T-helper 17 cell (primary cell): ENCODE measurements around the gene ACTL10. TPM values are rescaled to one million over a fixed set of nuclear protein-coding genes. Genes with fewer than 3 reads are reported as not detected.
A peak's percentile ranks its signal among the peaks of the same experiment; 100 is the strongest.
"Not testable (repeated sequence)": the region's sequence is repeated elsewhere in the genome, so short reads cannot be mapped to it uniquely, and the experiment has no call there.

ENCODE experiments used
- ATAC-seq: fragments of 150-1000 bp; cut with Tn5 transposase; 2 replicates; pipeline ENCODE4 v1.10.0; 2021; ENCODE audit warnings: mild to moderate bottlenecking, moderate library complexity
- DNase-seq, 3 donors: peaks; one replicate each; pipeline versions ENCODE4 v3.0.0 to v3.0.0-alpha.2; 2020 to 2021
- H3K9me3 ChIP-seq: one replicate; pipeline ENCODE4 v1.7.0; 2013; ENCODE audit warnings: low read length, mild to moderate bottlenecking; ENCODE audit not compliant: control insufficient read depth, poor library complexity, severe bottlenecking
- H3K27ac Mint-ChIP-seq: one replicate; pipeline ENCODE4 v1.8.0; 2022; ENCODE audit warnings: mild to moderate bottlenecking, moderate library complexity, mixed read lengths
- H3K27me3 Mint-ChIP-seq: one replicate; pipeline ENCODE4 v1.8.0; 2022; ENCODE audit warnings: mixed read lengths
- H3K36me3 Mint-ChIP-seq: one replicate; pipeline ENCODE4 v1.8.0; 2022; ENCODE audit warnings: low read depth, mixed read lengths
- H3K4me1 Mint-ChIP-seq: one replicate; pipeline ENCODE4 v1.8.0; 2022; ENCODE audit warnings: mild to moderate bottlenecking, mixed read lengths
- H3K4me3 Mint-ChIP-seq: one replicate; pipeline ENCODE4 v1.8.0; 2022; ENCODE audit warnings: mild to moderate bottlenecking, moderate library complexity, mixed read lengths
- total RNA-seq, 4 donors: library from RNA in 2 of 4; stranded (reverse) in 2 of 4; gene quantifications; one replicate each; pipeline ENCODE4 v1.2.3 and lab custom pipeline; 2022 to 2026

ACTL10 gene
- total RNA-seq, 2 donors from 2014 or later: 0.89 to 1.2 TPM

- Mint-ChIP-seq H3K4me1 (peaks cover 8% of the 10 kb centered on the region), H3K27me3 (no peaks in the 10 kb centered on the region), H3K27ac (no peak overlapping the region), H3K4me3 (no peak overlapping the region), H3K36me3 (no peaks in the 10 kb centered on the region)
- no peaks in the 10 kb centered on the region for H3K9me3 ChIP-seq
- ATAC-seq: no peak
- no peak for DNase-seq
Observed at GRCh38 chr20:33693741-33694638, 27.2 kb downstream of the ACTL10 start.

- H3K27me3 Mint-ChIP-seq: no peaks in the 10 kb centered on the region
- no peaks in the 10 kb centered on the region for H3K9me3 ChIP-seq
- DNase-seq: no peak
- ATAC-seq: no peak
- H3K4me1 Mint-ChIP-seq: peaks cover 6% of the 10 kb centered on the region
- H3K27ac Mint-ChIP-seq: peak overlapping the region; percentile 51
- no peak overlapping the region for H3K4me3 Mint-ChIP-seq
- H3K36me3 Mint-ChIP-seq: no peaks in the 10 kb centered on the region
Observed at GRCh38 chr20:33694639-33695012, 27.9 kb downstream of the ACTL10 start.

- DNase-seq: no peak
- Mint-ChIP-seq H3K27ac (no peak overlapping the region), H3K4me1 (no peaks in the 10 kb centered on the region), H3K27me3 (no peaks in the 10 kb centered on the region), H3K4me3 (no peak overlapping the region), H3K36me3 (no peaks in the 10 kb centered on the region)
- no peak for ATAC-seq
- H3K9me3 ChIP-seq: no peaks in the 10 kb centered on the region
Observed at GRCh38 chr20:33696448-33696847, 29.7 kb downstream of the ACTL10 start.

- no peak overlapping the region for H3K27ac Mint-ChIP-seq
- H3K4me3 Mint-ChIP-seq: no peak overlapping the region
- DNase-seq: no peak
- H3K9me3 ChIP-seq: no peaks in the 10 kb centered on the region
- no peaks in the 10 kb centered on the region for H3K36me3 Mint-ChIP-seq
- H3K4me1 Mint-ChIP-seq: no peaks in the 10 kb centered on the region
- no peaks in the 10 kb centered on the region for H3K27me3 Mint-ChIP-seq
- ATAC-seq: no peak
Observed at GRCh38 chr20:33697129-33697528, 30.4 kb downstream of the ACTL10 start.

GRCh38 chr20:33698966-33699365 lies 32.2 kb downstream of the ACTL10 start:
- not testable (repeated sequence) for H3K4me3 Mint-ChIP-seq, H3K9me3 ChIP-seq, DNase-seq, ATAC-seq, H3K4me1 Mint-ChIP-seq, H3K27me3 Mint-ChIP-seq, H3K27ac Mint-ChIP-seq, H3K36me3 Mint-ChIP-seq

- not testable (repeated sequence) for H3K4me1 Mint-ChIP-seq, H3K27ac Mint-ChIP-seq, H3K36me3 Mint-ChIP-seq, H3K9me3 ChIP-seq, H3K4me3 Mint-ChIP-seq, ATAC-seq, H3K27me3 Mint-ChIP-seq, DNase-seq
Observed at GRCh38 chr20:33700696-33701441, 34.1 kb downstream of the ACTL10 start.

- Mint-ChIP-seq H3K27me3 (no peaks in the 10 kb centered on the region), H3K36me3 (no peaks in the 10 kb centered on the region), H3K4me1 (peaks cover 3% of the 10 kb centered on the region), H3K27ac (no peak overlapping the region), H3K4me3 (no peak overlapping the region)
- H3K9me3 ChIP-seq: no peaks in the 10 kb centered on the region
- ATAC-seq (no peak), DNase-seq (no peak)
Observed at GRCh38 chr20:33701629-33702450, 35.1 kb downstream of the ACTL10 start.

GRCh38 chr20:33702861-33703260 lies 36.1 kb downstream of the ACTL10 start:
- Mint-ChIP-seq H3K27me3 (no peaks in the 10 kb centered on the region), H3K4me1 (peaks cover 3% of the 10 kb centered on the region), H3K27ac (no peak overlapping the region), H3K36me3 (no peaks in the 10 kb centered on the region), H3K4me3 (peak overlapping the region; percentile 50)
- ATAC-seq: no peak
- no peaks in the 10 kb centered on the region for H3K9me3 ChIP-seq
- DNase-seq: no peak

GRCh38 chr20:33703498-33704137 lies 36.9 kb downstream of the ACTL10 start:
- H3K4me3 Mint-ChIP-seq: no peak overlapping the region
- H3K27me3 Mint-ChIP-seq: no peaks in the 10 kb centered on the region
- no peaks in the 10 kb centered on the region for H3K9me3 ChIP-seq
- peak overlapping the region; percentile 21 for H3K27ac Mint-ChIP-seq
- H3K4me1 Mint-ChIP-seq: peaks cover 3% of the 10 kb centered on the region
- no peaks in the 10 kb centered on the region for H3K36me3 Mint-ChIP-seq
- ATAC-seq (no peak), DNase-seq (no peak)

GRCh38 chr20:33704197-33704924 lies 37.6 kb downstream of the ACTL10 start:
- Mint-ChIP-seq H3K4me1 (peaks cover 4% of the 10 kb centered on the region), H3K4me3 (no peak overlapping the region), H3K36me3 (no peaks in the 10 kb centered on the region), H3K27me3 (no peaks in the 10 kb centered on the region), H3K27ac (no peak overlapping the region)
- H3K9me3 ChIP-seq: no peaks in the 10 kb centered on the region
- ATAC-seq (no peak), DNase-seq (no peak)

- peaks cover 17% of the 10 kb centered on the region for H3K4me1 Mint-ChIP-seq
- H3K9me3 ChIP-seq: no peaks in the 10 kb centered on the region
- no peak for ATAC-seq
- H3K4me3 Mint-ChIP-seq: no peak overlapping the region
- no peak for DNase-seq
- H3K27me3 Mint-ChIP-seq: no peaks in the 10 kb centered on the region
- peaks cover 6% of the 10 kb centered on the region for H3K36me3 Mint-ChIP-seq
- H3K27ac Mint-ChIP-seq: no peak overlapping the region
Observed at GRCh38 chr20:33707668-33708067, 40.9 kb downstream of the ACTL10 start.

GRCh38 chr20:33709398-33709797 lies 42.7 kb downstream of the ACTL10 start:
- H3K4me1 Mint-ChIP-seq: peaks cover 21% of the 10 kb centered on the region
- H3K27me3 Mint-ChIP-seq: no peaks in the 10 kb centered on the region
- peaks cover 16% of the 10 kb centered on the region for H3K36me3 Mint-ChIP-seq
- H3K4me3 Mint-ChIP-seq: no peak overlapping the region
- no peak for ATAC-seq
- no peaks in the 10 kb centered on the region for H3K9me3 ChIP-seq
- no peak for DNase-seq
- no peak overlapping the region for H3K27ac Mint-ChIP-seq
